CD1c-positive myeloid dendritic cell (primary cell): ENCODE results near the gene TNFSF4.
"Not testable (repeated sequence)": the region's sequence is repeated elsewhere in the genome, so short reads cannot be mapped to it uniquely, and the experiment has no call there.

Experiments used
- DNase-seq: peaks from one replicate; pipeline ENCODE4 v3.0.0-alpha.2; 2016; ENCODE audit errors: extremely low spot score

The TNFSF4 gene

GRCh38 chr1:173164178-173164577, 43.0 kb downstream of the TNFSF4 start:
- no peak for DNase-seq

- DNase-seq = no peak
These were observed 43.9 kb downstream of the TNFSF4 start for GRCh38 chr1:173163222-173163621.

GRCh38 chr1:173162601-173163000, 44.5 kb downstream of the TNFSF4 start:
- DNase-seq = no peak

- DNase-seq = no peak
These were observed 45.5 kb downstream of the TNFSF4 start for GRCh38 chr1:173161510-173162221.

- not testable (repeated sequence) for DNase-seq
These were observed 53.2 kb downstream of the TNFSF4 start for GRCh38 chr1:173153964-173154363.

GRCh38 chr1:173153503-173153902, 53.6 kb downstream of the TNFSF4 start:
- no peak for DNase-seq

- peak; percentile 5 for DNase-seq
These were observed 54.5 kb downstream of the TNFSF4 start for GRCh38 chr1:173152598-173152997.

GRCh38 chr1:173150795-173151194, 56.3 kb downstream of the TNFSF4 start:
- no peak for DNase-seq

- DNase-seq = peak; percentile 81
These were observed 57.2 kb downstream of the TNFSF4 start for GRCh38 chr1:173149887-173150286.

- no peak for DNase-seq
These were observed 58.2 kb downstream of the TNFSF4 start for GRCh38 chr1:173148971-173149370.

- no peak for DNase-seq
These were observed 58.6 kb downstream of the TNFSF4 start for GRCh38 chr1:173148545-173148944.

GRCh38 chr1:173140733-173141132, 66.4 kb downstream of the TNFSF4 start:
- DNase-seq = no peak

GRCh38 chr1:173139706-173140105, 67.4 kb downstream of the TNFSF4 start:
- DNase-seq = no peak

- DNase-seq = no peak
These were observed 69.9 kb downstream of the TNFSF4 start for GRCh38 chr1:173137107-173137706.

GRCh38 chr1:173134800-173135199, 72.3 kb downstream of the TNFSF4 start:
- no peak for DNase-seq

- no peak for DNase-seq
These were observed 73.1 kb downstream of the TNFSF4 start for GRCh38 chr1:173134029-173134428.
